Neuronal stem cell (in vitro differentiated cells): ENCODE measurements around the gene HOXA5.

Source experiments
- DNase-seq: peaks from one replicate; pipeline ENCODE4 v3.0.0-alpha.2; 2013; ENCODE audit warnings: low spot score
- H2AFZ ChIP-seq: one replicate; pipeline ENCODE4 v1.6.1; 2013; ENCODE audit warnings: mild to moderate bottlenecking, low read length, inconsistent platforms
- H2AK5ac ChIP-seq: 2 replicates; pipeline ENCODE4 v1.6.1; 2013; ENCODE audit warnings: low read depth, mild to moderate bottlenecking, inconsistent platforms, low read length, moderate library complexity, mixed read lengths
- H2BK120ac ChIP-seq: 2 replicates; pipeline ENCODE4 v1.6.1; 2013; ENCODE audit warnings: low read depth, mild to moderate bottlenecking, inconsistent platforms, low read length, moderate library complexity, mixed read lengths
- H2BK12ac ChIP-seq: one replicate; pipeline ENCODE4 v1.6.1; 2013; ENCODE audit warnings: low read length, inconsistent platforms
- H2BK15ac ChIP-seq: 2 replicates; pipeline ENCODE4 v1.6.1; 2013; ENCODE audit warnings: mild to moderate bottlenecking, low read length, inconsistent platforms, mixed read lengths
- H2BK5ac ChIP-seq: one replicate; pipeline ENCODE4 v1.6.1; 2013; ENCODE audit warnings: inconsistent platforms, mild to moderate bottlenecking, low read length, moderate library complexity
- H3K14ac ChIP-seq: one replicate; pipeline ENCODE4 v1.6.1; 2013; ENCODE audit warnings: low read length, inconsistent platforms
- H3K18ac ChIP-seq: 2 replicates; pipeline ENCODE4 v1.6.1; 2013; ENCODE audit warnings: low read length, inconsistent platforms
- H3K23ac ChIP-seq: 2 replicates; pipeline ENCODE4 v1.6.1; 2013; ENCODE audit warnings: low read depth, mild to moderate bottlenecking, mixed read lengths, low read length, inconsistent platforms; ENCODE audit not compliant: poor library complexity
- H3K27ac ChIP-seq: replicated peaks from 3 replicates; pipeline ENCODE4 v1.5.1; 2013; ENCODE audit warnings: low read length, inconsistent platforms
- H3K27me3 ChIP-seq, 3 experiments: 2 replicates each; pipeline ENCODE4 v1.6.1; 2013; ENCODE audit warnings: low read length in 3 of 3, mild to moderate bottlenecking in 2 of 3, inconsistent platforms in 1 of 3, low read depth in 1 of 3, mixed read lengths in 1 of 3, moderate library complexity in 1 of 3; ENCODE audit not compliant: control insufficient read depth in 3 of 3, insufficient read depth in 3 of 3
- H3K36me3 ChIP-seq, 2 donors: replicated peaks in 1 of 2; 2 replicates each; pipeline ENCODE4 v1.6.1; 2013; ENCODE audit warnings: low read length in 2 of 2; ENCODE audit not compliant: control insufficient read depth in 2 of 2, insufficient read depth in 2 of 2
- H3K4ac ChIP-seq: 2 replicates; pipeline ENCODE4 v1.6.1; 2013; ENCODE audit warnings: inconsistent platforms, mild to moderate bottlenecking, low read length, moderate library complexity
- H3K4me1 ChIP-seq, 2 donors: 1 replicate in 1 of 2; 2 replicates in 1 of 2; pipeline ENCODE4 v1.6.1; 2013; ENCODE audit warnings: low read length in 2 of 2, low read depth in 1 of 2; ENCODE audit not compliant: control insufficient read depth in 2 of 2, insufficient read depth in 1 of 2
- H3K4me2 ChIP-seq: one replicate; pipeline ENCODE4 v1.6.1; 2013; ENCODE audit warnings: mild to moderate bottlenecking, low read length, inconsistent platforms; ENCODE audit not compliant: insufficient read depth, poor library complexity, severe bottlenecking
- H3K4me3 ChIP-seq, 2 donors: 2 replicates each; pipeline ENCODE4 v1.5.1; 2013; ENCODE audit warnings: low read length in 2 of 2, mild to moderate bottlenecking in 2 of 2, inconsistent platforms in 1 of 2, moderate library complexity in 1 of 2
- H3K79me1 ChIP-seq: one replicate; pipeline ENCODE4 v1.6.1; 2013; ENCODE audit warnings: low read depth, mild to moderate bottlenecking, inconsistent platforms, low read length, moderate library complexity
- H3K9ac ChIP-seq: one replicate; pipeline ENCODE4 v1.6.1; 2013; ENCODE audit warnings: mild to moderate bottlenecking, low read depth, low read length, inconsistent platforms; ENCODE audit not compliant: poor library complexity
- H3K9me3 ChIP-seq, 2 donors: replicated peaks in 1 of 2; 2 replicates each; pipeline versions ENCODE3 to v1.6.1; 2013; ENCODE audit warnings: low read length in 2 of 2, mild to moderate bottlenecking in 2 of 2, inconsistent platforms in 1 of 2, low read depth in 1 of 2, mixed read lengths in 1 of 2, moderate library complexity in 1 of 2; ENCODE audit not compliant: control insufficient read depth in 2 of 2, insufficient read depth in 1 of 2
- H4K8ac ChIP-seq: one replicate; pipeline ENCODE4 v1.6.1; 2013; ENCODE audit warnings: low read depth, mild to moderate bottlenecking, inconsistent platforms, low read length, moderate library complexity
- H4K91ac ChIP-seq: one replicate; pipeline ENCODE4 v1.6.1; 2013; ENCODE audit warnings: low read length, low read depth, mild to moderate bottlenecking, inconsistent platforms; ENCODE audit not compliant: poor library complexity
- WGBS, 2 donors: extraction: QIAGEN DNeasy Blood & Tissue Kit; methylation state at CpG; one replicate each; pipeline ENCODE4 v1.1.7; 2013; ENCODE audit warnings: missing lambda C conversion rate in 2 of 2, mixed read lengths in 1 of 2; ENCODE audit not compliant: insufficient read length in 2 of 2, insufficient replicate concordance in 1 of 2; ENCODE audit errors: extremely low coverage in 2 of 2; 5-methylcytosine and 5-hydroxymethylcytosine counted together

HOXA5 gene

DNA sequence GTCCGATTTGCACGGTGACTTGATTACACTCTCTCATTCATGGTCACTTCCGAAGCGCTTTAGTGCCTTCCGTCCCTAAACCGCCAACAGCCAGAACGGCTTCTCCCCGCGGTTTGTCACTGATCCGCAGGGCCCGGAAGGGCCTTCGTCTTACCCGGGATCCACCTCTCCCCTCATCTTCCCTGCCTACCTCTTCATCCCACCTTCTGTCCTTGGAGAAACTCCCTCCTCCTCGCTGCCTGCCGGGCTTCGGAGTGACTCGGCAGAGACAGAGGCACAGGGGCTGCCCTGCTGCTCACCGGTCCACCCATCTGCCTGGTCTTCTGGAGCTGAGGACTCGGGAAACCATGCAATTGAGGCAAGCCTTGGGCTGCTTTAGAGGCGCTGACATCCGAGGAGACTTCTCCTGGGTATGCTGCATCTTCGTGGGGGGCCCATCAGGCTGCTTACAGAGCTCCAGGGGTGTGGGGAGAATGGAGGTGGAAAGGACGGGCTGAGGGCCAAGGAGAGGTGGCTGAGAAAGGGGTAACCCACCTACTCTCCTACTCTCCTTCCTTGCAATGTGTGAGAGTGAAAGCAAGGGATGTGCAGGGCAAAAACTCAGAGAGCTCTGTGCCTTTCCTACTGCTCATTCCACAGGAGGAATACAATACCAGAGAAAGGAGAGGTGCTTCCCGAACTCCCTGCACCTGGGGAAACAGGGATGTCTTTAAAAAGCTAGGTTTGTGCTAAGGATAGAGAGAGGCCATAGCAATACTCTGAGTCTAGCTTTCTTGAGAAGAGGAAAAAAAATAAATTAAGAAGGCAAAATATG, 42.6 kb upstream of the HOXA5 start:
- no peak overlapping the region for H2AK5ac ChIP-seq
- H4K8ac ChIP-seq: no peak overlapping the region
- no peak overlapping the region for H2BK15ac ChIP-seq
- no peak overlapping the region for H3K27ac ChIP-seq
- no peak overlapping the region for H2BK12ac ChIP-seq
- peaks cover 0 to 3% of the 10 kb centered on the region in 2 donors for H3K4me1 ChIP-seq
- H2AFZ ChIP-seq: peak overlapping the region; percentile 15
- no peaks in the 10 kb centered on the region for H3K79me1 ChIP-seq
- no peak overlapping the region for H3K18ac ChIP-seq
- H3K9me3 ChIP-seq: peaks cover 0 to 6% of the 10 kb centered on the region in 2 donors
- no peak overlapping the region for H3K23ac ChIP-seq
- H3K4me3 ChIP-seq: no peak overlapping the region
- H3K14ac ChIP-seq: no peak overlapping the region
- no peak overlapping the region for H3K9ac ChIP-seq
- H3K4ac ChIP-seq: no peak overlapping the region
- H3K36me3 ChIP-seq: no peaks in the 10 kb centered on the region
- H3K4me2 ChIP-seq: no peak overlapping the region
- no peak for DNase-seq
- no peak overlapping the region for H4K91ac ChIP-seq
- no peak overlapping the region for H2BK120ac ChIP-seq
- H2BK5ac ChIP-seq: no peak overlapping the region
- H3K27me3 ChIP-seq: peaks cover 77 to 99% (median 95%) of the 10 kb centered on the region in 3 experiments
- WGBS, 2 donors: no CpG with 5 or more reads among the region's 24 CpGs

DNA sequence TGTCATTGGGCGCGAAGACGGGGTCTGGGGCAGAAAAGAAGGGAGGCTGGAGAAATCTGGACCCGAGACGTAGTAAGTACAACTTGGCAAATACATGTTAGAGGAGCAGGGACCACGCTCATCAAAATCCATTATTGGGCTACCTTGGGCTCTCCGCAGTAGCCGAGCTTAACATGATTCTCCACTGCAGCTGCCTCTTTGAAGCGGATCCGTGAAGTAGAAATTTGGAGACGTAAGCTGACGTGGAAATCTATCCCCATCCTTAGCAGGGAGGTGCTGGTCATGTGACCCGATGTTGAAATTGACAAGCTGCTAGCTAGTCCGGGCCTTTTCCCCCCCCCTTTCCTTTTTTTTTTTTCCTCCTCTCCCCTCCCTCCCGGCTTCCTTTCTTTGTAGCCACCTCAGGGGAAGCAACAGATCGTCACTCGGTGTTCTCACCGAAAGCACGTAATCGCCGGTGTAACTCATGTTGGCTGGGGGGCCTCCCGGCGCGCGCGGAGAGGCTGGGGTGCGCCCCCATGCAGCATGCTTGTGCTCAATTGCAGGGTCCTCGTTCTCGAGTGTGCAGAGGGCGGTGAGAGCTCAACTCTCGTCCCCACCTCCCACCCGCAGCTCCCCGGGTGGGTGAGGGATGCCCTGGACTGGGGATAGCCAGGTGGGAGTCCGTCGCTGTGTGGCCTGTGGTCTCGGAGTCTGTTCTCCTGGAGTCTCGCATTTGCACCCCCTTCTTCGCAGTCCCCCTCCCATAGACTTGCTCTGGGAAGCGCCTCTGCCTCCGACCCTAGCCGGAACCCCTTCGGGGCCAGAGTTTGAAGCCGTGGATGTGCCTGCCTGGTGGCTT, 41.8 kb upstream of the HOXA5 start, which contains the start of gene HOXA11:
Gene HOXA11 (minus strand): TSS at position 220 of the 841 bp plus-strand sequence. CDS start 88 bp downstream, at position 132.
- WGBS, 2 donors: no CpG with 5 or more reads among the region's 43 CpGs
- H3K9ac ChIP-seq: no peak within 1 kb of the TSS
- H2AFZ ChIP-seq: peak within 1 kb of the TSS; percentile 88
- DNase-seq: no peak
- H3K27me3 ChIP-seq: peaks cover 75 to 99% (median 95%) of the 10 kb centered on the region in 3 experiments
- H2BK5ac ChIP-seq: no peak within 1 kb of the TSS
- H4K91ac ChIP-seq: no peak within 1 kb of the TSS
- no peak within 1 kb of the TSS for H3K27ac ChIP-seq
- peak within 1 kb of the TSS; percentile 68 for H2BK12ac ChIP-seq
- H3K4me2 ChIP-seq: peak within 1 kb of the TSS; percentile 24
- no peak within 1 kb of the TSS for H2BK120ac ChIP-seq
- H3K9me3 ChIP-seq: peaks cover 0 to 6% of the 10 kb centered on the region in 2 donors
- H3K4me3 ChIP-seq: peak within 1 kb of the TSS in 1 of 2 donors; percentile 25
- no peak within 1 kb of the TSS for H2BK15ac ChIP-seq
- no peak within 1 kb of the TSS for H2AK5ac ChIP-seq
- no peak within 1 kb of the TSS for H3K18ac ChIP-seq
- H3K79me1 ChIP-seq: no peaks in the 10 kb centered on the region
- H3K36me3 ChIP-seq: no peaks in the 10 kb centered on the region
- H3K23ac ChIP-seq: peak within 1 kb of the TSS; percentile 82
- H3K4ac ChIP-seq: no peak within 1 kb of the TSS
- peaks cover 0 to 3% of the 10 kb centered on the region in 2 donors for H3K4me1 ChIP-seq
- H4K8ac ChIP-seq: no peak within 1 kb of the TSS
- H3K14ac ChIP-seq: peak within 1 kb of the TSS; percentile 50

DNA sequence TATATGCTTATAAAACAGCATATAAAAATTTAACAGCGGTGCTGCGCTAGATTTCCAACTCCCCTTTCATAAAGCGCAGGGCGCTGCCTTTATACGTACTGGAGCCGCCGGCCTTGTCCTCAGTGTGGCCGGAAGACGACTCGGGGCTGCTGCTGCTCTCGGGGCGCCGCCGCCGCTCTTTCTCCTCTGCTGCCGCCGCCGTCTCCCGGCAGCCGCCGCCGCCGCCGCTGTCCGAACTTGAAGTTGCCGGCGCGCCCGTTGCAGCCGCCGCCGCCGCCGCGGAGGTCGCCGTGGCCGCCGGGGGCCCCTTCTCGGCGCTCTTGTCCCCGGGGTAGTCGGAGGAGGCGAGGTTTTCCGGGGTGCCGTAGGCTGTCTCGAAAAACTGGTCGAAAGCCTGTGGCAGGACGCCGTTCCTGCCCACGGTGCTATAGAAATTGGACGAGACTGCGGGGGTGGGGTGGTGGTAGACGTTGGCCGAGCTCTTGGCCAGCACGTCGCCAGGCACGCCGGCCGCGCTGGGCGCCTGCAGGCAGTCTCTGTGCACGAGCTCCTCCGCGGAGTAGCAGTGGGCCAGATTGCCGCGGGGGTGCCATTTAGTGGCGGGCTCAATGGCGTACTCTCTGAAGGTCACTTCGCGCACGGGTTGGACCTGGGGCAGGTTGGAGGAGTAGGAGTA, 41.0 kb upstream of the HOXA5 start:
- Histone ChIP-seq H2AK5ac (no peak overlapping the region), H4K8ac (no peak overlapping the region), H3K4me1 (peaks cover 0 to 3% of the 10 kb centered on the region in 2 donors), H3K4ac (no peak overlapping the region), H3K79me1 (no peaks in the 10 kb centered on the region), H3K27ac (no peak overlapping the region), H2AFZ (peak overlapping the region; percentile 88), H2BK5ac (no peak overlapping the region), H3K4me3 (peak overlapping the region in 1 of 2 donors; percentile 25), H3K36me3 (no peaks in the 10 kb centered on the region), H2BK120ac (no peak overlapping the region), H3K14ac (no peak overlapping the region), H3K9ac (no peak overlapping the region), H3K4me2 (peak overlapping the region; percentile 24), H3K18ac (no peak overlapping the region), H3K27me3 (peaks cover 71 to 99% (median 95%) of the 10 kb centered on the region in 3 experiments), H2BK15ac (no peak overlapping the region), H2BK12ac (no peak overlapping the region), H4K91ac (no peak overlapping the region), H3K23ac (peak overlapping the region; percentile 82), H3K9me3 (peaks cover 0 to 6% of the 10 kb centered on the region in 2 donors)
- DNase-seq: no peak
- no CpG with 5 or more reads among the region's 72 CpGs for WGBS, 2 donors
